HCT116 (cell line): ENCODE results near the gene MEI1. TPM values are rescaled to one million over a fixed set of nuclear protein-coding genes. Genes with fewer than 3 reads are reported as not detected.

ENCODE experiments used
- ATAC-seq: fragments of 200-7000 bp; cut with Tn5 transposase; 2 replicates; pipeline ENCODE4 v1.9.1; 2020; ENCODE audit warnings: mild to moderate bottlenecking, moderate library complexity
- BruUV-seq: library from RNA; stranded (reverse); fragments of 400-500 nt; replicated peaks from 2 replicates; lab custom pipeline; 2021; lab: Mats Ljungman, UMichigan
- CTCF ChIA-PET: fragments of 300-600 bp; sonication (Branson Sonifier 250); formaldehyde crosslinking; loops from one replicate; lab custom pipeline; 2021; ENCODE audit warnings: antibody characterized with exemption; lab: Charles Lee
- POLR2A ChIA-PET: fragments of 300-600, 350-600 bp; sonication (Branson Sonifier 250); formaldehyde crosslinking; loops from one replicate; lab custom pipeline; 2021; ENCODE audit warnings: antibody characterized with exemption; lab: Charles Lee
- RAD21 ChIA-PET, 2 experiments: fragments of 300-600 bp; sonication (Branson Sonifier 250); formaldehyde crosslinking; loops; one replicate each; lab custom pipeline; 2023; ENCODE audit warnings: low total read pairs in 2 of 2; ENCODE audit not compliant: uncharacterized antibody in 2 of 2, unreplicated experiment in 2 of 2, low non-redundant PET in 1 of 2; lab: Charles Lee
- DNase-seq: peaks from one replicate; pipeline ENCODE4 v3.0.0-alpha.2; 2010; ENCODE audit warnings: low read depth, low spot score
- H2AFZ ChIP-seq: fragments of 200-600 bp; shearing (Covaris generic), sonication (generic); 2 replicates; pipeline ENCODE4 v1.6.1; 2017; ENCODE audit warnings: low read depth, mixed run types, mixed read lengths, antibody characterized with exemption, low read length; ENCODE audit not compliant: poor library complexity, severe bottlenecking
- H3K27ac ChIP-seq: 2 replicates; pipeline ENCODE4 v1.5.1; 2012; ENCODE audit warnings: low read depth, low read length
- H3K27me3 ChIP-seq: fragments of 200-600 bp; sonication (generic); 2 replicates; pipeline ENCODE4 v1.6.1; 2016; ENCODE audit warnings: mixed run types, low read length, mixed read lengths; ENCODE audit not compliant: insufficient read depth
- H3K36me3 ChIP-seq, 2 experiments: fragments of 200-500 bp in 1 of 2; fragments of 200-600 bp in 1 of 2; sonication (Bioruptor generic) in 1 of 2; sonication (generic) in 1 of 2; 2 replicates each; pipeline versions ENCODE4 v1.5.1 to v1.6.1; 2014 to 2016; ENCODE audit warnings: low read length in 2 of 2, inconsistent platforms in 1 of 2, mixed read lengths in 1 of 2, mixed run types in 1 of 2; ENCODE audit not compliant: insufficient read depth in 2 of 2, control insufficient read depth in 1 of 2
- H3K4me1 ChIP-seq, 2 experiments: fragments of 200-600 bp in 1 of 2; sonication (generic) in 1 of 2; 2 replicates each; pipeline versions ENCODE4 v1.5.1 to v1.6.1; 2012 to 2017; ENCODE audit warnings: low read length in 2 of 2, inconsistent platforms in 1 of 2, mild to moderate bottlenecking in 1 of 2, mixed read lengths in 1 of 2, mixed run types in 1 of 2, moderate library complexity in 1 of 2; ENCODE audit not compliant: insufficient read depth in 2 of 2, control insufficient read depth in 1 of 2
- H3K4me2 ChIP-seq: fragments of 200-600 bp; sonication (generic); 2 replicates; pipeline ENCODE4 v1.6.1; 2017; ENCODE audit warnings: mixed run types, low read length, mixed read lengths
- H3K4me3 ChIP-seq, 2 experiments: fragments of 200-600 bp in 1 of 2; sonication (generic) in 1 of 2; replicated peaks in 1 of 2; 2 replicates each; pipeline ENCODE4 v1.5.1; 2011 to 2016; ENCODE audit warnings: low read length in 2 of 2, control low read depth in 1 of 2, low read depth in 1 of 2, mild to moderate bottlenecking in 1 of 2, mixed read lengths in 1 of 2, mixed run types in 1 of 2
- H3K79me2 ChIP-seq: fragments of 200-600 bp; sonication (generic); 2 replicates; pipeline ENCODE4 v1.6.1; 2017; ENCODE audit warnings: mild to moderate bottlenecking, mixed run types, low read length, moderate library complexity, mixed read lengths; ENCODE audit not compliant: insufficient read depth
- H3K9ac ChIP-seq: fragments of 200-600 bp; sonication (generic); 2 replicates; pipeline ENCODE4 v1.6.1; 2016; ENCODE audit warnings: low read length, mixed read lengths
- H3K9me2 ChIP-seq: fragments of 200-600 bp; sonication (generic), shearing (Covaris generic); 2 replicates; pipeline ENCODE4 v1.6.1; 2017; ENCODE audit warnings: mixed run types, mild to moderate bottlenecking, moderate library complexity; ENCODE audit not compliant: insufficient read depth
- H3K9me3 ChIP-seq, 2 experiments: fragments of 200-500 bp in 1 of 2; fragments of 200-600 bp in 1 of 2; sonication (Bioruptor generic) in 1 of 2; sonication (generic) in 1 of 2; 2 replicates each; pipeline ENCODE4 v1.6.1; 2014 to 2017; ENCODE audit warnings: low read length in 2 of 2, mixed read lengths in 2 of 2, inconsistent platforms in 1 of 2, low read depth in 1 of 2, mild to moderate bottlenecking in 1 of 2, mixed run types in 1 of 2, moderate library complexity in 1 of 2; ENCODE audit not compliant: control insufficient read depth in 1 of 2, insufficient read depth in 1 of 2
- H4K20me1 ChIP-seq: fragments of 200-600 bp; sonication (generic), shearing (Covaris generic); 2 replicates; pipeline ENCODE4 v1.6.1; 2017; ENCODE audit warnings: mixed run types, mild to moderate bottlenecking, moderate library complexity; ENCODE audit not compliant: insufficient read depth
- CEBPB ChIP-seq: IDR thresholded peaks from 2 replicates; pipeline ENCODE4 v1.6.1; 2012; ENCODE audit warnings: low read depth
- EGR1 ChIP-seq: IDR thresholded peaks from 2 replicates; pipeline ENCODE4 v1.6.1; 2012; ENCODE audit warnings: low read depth
- ELF1 ChIP-seq: IDR thresholded peaks from 2 replicates; pipeline ENCODE4 v1.6.1; 2012; ENCODE audit warnings: low read depth, borderline replicate concordance
- EZH2phosphoT487 ChIP-seq: fragments of 200-600 bp; IDR thresholded peaks from 2 replicates; pipeline ENCODE4 v1.6.1; 2018; ENCODE audit warnings: antibody characterized with exemption, borderline replicate concordance
- FOSL1 ChIP-seq: IDR thresholded peaks from 2 replicates; pipeline ENCODE4 v1.6.1; 2012; ENCODE audit warnings: low read depth
- POLR2A ChIP-seq: IDR thresholded peaks from 2 replicates; pipeline ENCODE4 v1.7.0; 2011; ENCODE audit warnings: borderline replicate concordance; ENCODE audit not compliant: insufficient read depth, insufficient read length; ENCODE audit errors: extremely low read depth
- POLR2AphosphoS5 ChIP-seq: IDR thresholded peaks from 2 replicates; pipeline ENCODE4 v1.6.1; 2011; ENCODE audit warnings: mild to moderate bottlenecking, low read depth, low read length, moderate library complexity
- RAD21 ChIP-seq: IDR thresholded peaks from 2 replicates; pipeline ENCODE4 v1.6.1; 2012; ENCODE audit warnings: low read depth, mild to moderate bottlenecking
- SP1 ChIP-seq: IDR thresholded peaks from 2 replicates; pipeline ENCODE4 v1.6.1; 2012; ENCODE audit warnings: low read depth
- SRF ChIP-seq: IDR thresholded peaks from 2 replicates; pipeline ENCODE4 v1.6.1; 2012; ENCODE audit warnings: low read depth
- intact Hi-C: fragments of 100-400 bp; cut with micrococcal nuclease; formaldehyde crosslinking; loops from 2 replicates; pipeline ENCODE4 v1.10.0; 2022
- total RNA-seq: library from RNA; stranded (reverse); gene quantifications from one replicate; pipeline ENCODE4 v1.2.1, GENCODE V29; 2021; ENCODE audit not compliant: unreplicated experiment
- TF ChIP-seq, protein P1 (sequence below): IDR thresholded peaks from 2 replicates; pipeline ENCODE4 v1.6.1; 2012; ENCODE audit warnings: low read depth

MEI1 gene
- total RNA-seq, 1 experiment from 2014 or later: 0.64 TPM

DNA sequence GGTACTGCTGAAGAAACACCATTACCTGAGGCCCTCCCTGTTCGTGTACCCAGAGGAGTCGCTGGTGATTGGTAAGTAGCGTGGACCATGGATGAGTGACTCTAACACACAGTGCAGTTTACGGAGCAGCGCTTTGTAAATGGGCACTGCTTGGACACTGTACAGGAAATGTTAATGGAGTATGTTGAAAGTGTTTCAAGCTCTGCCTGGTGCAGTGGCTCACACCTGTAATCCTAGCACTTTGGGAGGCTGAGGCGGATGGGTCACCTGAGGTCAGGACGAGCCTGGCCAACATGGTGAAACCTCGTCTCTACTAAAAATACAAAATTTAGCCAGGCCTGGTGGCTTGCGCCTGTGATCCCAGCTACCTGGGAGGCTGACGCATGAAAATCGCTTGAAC lies 48.5 kb upstream of the MEI1 start:
- Histone ChIP-seq H3K9ac (no peak overlapping the region), H3K36me3 (peaks cover 71 to 72% of the 10 kb centered on the region in 2 experiments), H3K4me3 (no peak overlapping the region), H2AFZ (no peak overlapping the region), H3K9me3 (no peaks in the 10 kb centered on the region), H3K27ac (no peak overlapping the region), H4K20me1 (peaks cover 12% of the 10 kb centered on the region; the same call in 1 of the 2 replicates), H3K9me2 (no peaks in the 10 kb centered on the region), H3K27me3 (no peaks in the 10 kb centered on the region), H3K4me2 (no peak overlapping the region), H3K4me1 (no peaks in the 10 kb centered on the region), H3K79me2 (peaks cover 80% of the 10 kb centered on the region)
- CTCF ChIA-PET: interaction anchor here (1.2 kb wide), 1 partner anchor 16 kb away, joined by 5 read pairs; no protein-coding TSS in a partner anchor
- no peak for TF ChIP-seq SRF
- TF ChIP-seq, protein P1, sequence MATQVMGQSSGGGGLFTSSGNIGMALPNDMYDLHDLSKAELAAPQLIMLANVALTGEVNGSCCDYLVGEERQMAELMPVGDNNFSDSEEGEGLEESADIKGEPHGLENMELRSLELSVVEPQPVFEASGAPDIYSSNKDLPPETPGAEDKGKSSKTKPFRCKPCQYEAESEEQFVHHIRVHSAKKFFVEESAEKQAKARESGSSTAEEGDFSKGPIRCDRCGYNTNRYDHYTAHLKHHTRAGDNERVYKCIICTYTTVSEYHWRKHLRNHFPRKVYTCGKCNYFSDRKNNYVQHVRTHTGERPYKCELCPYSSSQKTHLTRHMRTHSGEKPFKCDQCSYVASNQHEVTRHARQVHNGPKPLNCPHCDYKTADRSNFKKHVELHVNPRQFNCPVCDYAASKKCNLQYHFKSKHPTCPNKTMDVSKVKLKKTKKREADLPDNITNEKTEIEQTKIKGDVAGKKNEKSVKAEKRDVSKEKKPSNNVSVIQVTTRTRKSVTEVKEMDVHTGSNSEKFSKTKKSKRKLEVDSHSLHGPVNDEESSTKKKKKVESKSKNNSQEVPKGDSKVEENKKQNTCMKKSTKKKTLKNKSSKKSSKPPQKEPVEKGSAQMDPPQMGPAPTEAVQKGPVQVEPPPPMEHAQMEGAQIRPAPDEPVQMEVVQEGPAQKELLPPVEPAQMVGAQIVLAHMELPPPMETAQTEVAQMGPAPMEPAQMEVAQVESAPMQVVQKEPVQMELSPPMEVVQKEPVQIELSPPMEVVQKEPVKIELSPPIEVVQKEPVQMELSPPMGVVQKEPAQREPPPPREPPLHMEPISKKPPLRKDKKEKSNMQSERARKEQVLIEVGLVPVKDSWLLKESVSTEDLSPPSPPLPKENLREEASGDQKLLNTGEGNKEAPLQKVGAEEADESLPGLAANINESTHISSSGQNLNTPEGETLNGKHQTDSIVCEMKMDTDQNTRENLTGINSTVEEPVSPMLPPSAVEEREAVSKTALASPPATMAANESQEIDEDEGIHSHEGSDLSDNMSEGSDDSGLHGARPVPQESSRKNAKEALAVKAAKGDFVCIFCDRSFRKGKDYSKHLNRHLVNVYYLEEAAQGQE: no peak
- no peak for TF ChIP-seq ELF1
- no peak for TF ChIP-seq EZH2phosphoT487
- TF ChIP-seq FOSL1: no peak
- no peak for TF ChIP-seq EGR1
- TF ChIP-seq POLR2AphosphoS5: no peak
- TF ChIP-seq SP1: no peak
- TF ChIP-seq CEBPB: no peak
- no peak for TF ChIP-seq RAD21
- TF ChIP-seq POLR2A: no peak
- POLR2A ChIA-PET: interaction anchor here (1.3 kb wide), 1 partner anchor 16 kb away, joined by 3 read pairs; no protein-coding TSS in a partner anchor
- RAD21 ChIA-PET: no interaction called here
- intact Hi-C loops: no loop called here
- no peak for ATAC-seq
- DNase-seq: no peak
- no TSS peak for BruUV-seq
